Ectodermal cell (in vitro differentiated cells): Measurements from ENCODE around the gene CAMK2A. TPM values are rescaled to one million over a fixed set of nuclear protein-coding genes. Genes with fewer than 3 reads are reported as not detected.

Experiments
- H3K27ac ChIP-seq: 2 replicates; pipeline ENCODE4 v1.7.0; 2013; ENCODE audit warnings: mild to moderate bottlenecking, low read depth, low read length; ENCODE audit not compliant: insufficient read depth, poor library complexity, severe bottlenecking
- H3K27me3 ChIP-seq: 2 replicates; pipeline ENCODE4 v1.7.0; 2013; ENCODE audit warnings: mild to moderate bottlenecking, low read length; ENCODE audit not compliant: insufficient read depth, control insufficient read depth, poor library complexity, severe bottlenecking
- H3K36me3 ChIP-seq: one replicate; pipeline ENCODE4 v1.7.0; 2013; ENCODE audit warnings: low read length; ENCODE audit not compliant: control insufficient read depth, insufficient read depth
- H3K4me1 ChIP-seq: one replicate; pipeline ENCODE4 v1.7.0; 2013; ENCODE audit warnings: low read length; ENCODE audit not compliant: control insufficient read depth, insufficient read depth
- H3K4me3 ChIP-seq: 2 replicates; pipeline ENCODE4 v1.7.0; 2013; ENCODE audit warnings: low read depth, low read length, control low read depth; ENCODE audit not compliant: insufficient read depth
- H3K9me3 ChIP-seq: 2 replicates; pipeline ENCODE4 v1.7.0; 2013; ENCODE audit warnings: mild to moderate bottlenecking, low read length, moderate library complexity; ENCODE audit not compliant: control insufficient read depth
- WGBS, 2 experiments: methylation state at CpG; one replicate each; pipeline ENCODE4 v1.1.7; 2013; ENCODE audit warnings: missing lambda C conversion rate in 2 of 2; 5-methylcytosine and 5-hydroxymethylcytosine counted together
- polyA plus RNA-seq, 4 experiments: library from polyadenylated mRNA; stranded (reverse); fragments of 50-300 nt; gene quantifications; one replicate each; pipeline ENCODE4 v1.2.3, GENCODE V29; 2013

Gene CAMK2A
- 2.3 TPM for polyA plus RNA-seq (2013, experiment 1 of 4)
- 3.4 TPM for polyA plus RNA-seq (2013, experiment 2 of 4)
- polyA plus RNA-seq (2013, experiment 3 of 4): 2.9 TPM
- polyA plus RNA-seq (2013, experiment 4 of 4): 2.7 TPM

DNA sequence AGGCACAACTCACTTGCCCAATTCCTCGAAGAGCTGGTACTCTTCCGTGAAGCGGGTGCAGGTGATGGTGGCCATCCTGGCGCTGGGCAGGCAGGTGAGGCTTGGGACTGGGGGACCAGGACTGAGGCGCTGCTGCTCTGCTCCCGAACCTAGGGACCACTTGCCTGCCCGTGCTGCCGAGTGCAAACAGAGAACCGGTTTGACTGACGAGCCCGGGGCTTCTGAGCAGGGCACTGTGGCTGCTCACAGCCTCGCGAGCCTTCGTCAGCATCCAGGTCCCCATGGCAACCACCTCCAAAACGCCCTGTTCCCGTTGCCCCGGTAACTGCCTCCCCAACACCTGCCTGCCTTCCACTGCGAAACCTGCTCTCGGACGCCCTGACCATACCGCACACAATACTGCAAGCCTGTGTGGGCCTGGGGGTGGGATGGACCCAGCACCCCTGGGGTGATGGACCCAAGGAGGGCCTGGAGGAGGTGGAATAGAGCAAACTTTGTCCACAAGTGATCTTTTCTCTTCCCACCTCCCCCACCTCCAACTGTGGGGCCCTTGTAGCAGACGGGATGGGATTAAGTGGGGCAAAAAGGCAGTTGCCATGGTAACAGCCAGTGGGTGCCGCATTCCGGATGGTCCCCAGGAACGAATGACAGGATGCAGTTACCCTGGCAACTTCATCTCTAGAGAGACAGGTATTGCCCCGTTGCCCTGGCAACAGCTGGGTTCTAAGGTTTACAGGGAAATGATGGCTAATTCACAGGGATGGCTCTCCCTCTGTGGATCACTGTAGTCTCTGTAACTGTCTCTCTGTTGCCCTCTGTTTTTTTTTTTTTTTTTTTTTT, at the start of gene CAMK2A:
TSS of gene CAMK2A (minus strand) at position 223 of the 840 bp plus-strand sequence. CDS start at position 75, 148 bp downstream.
- Histone ChIP-seq H3K36me3 (no peaks in the 10 kb centered on the region), H3K27ac (peak within 1 kb of the TSS; percentile 54), H3K9me3 (no peaks in the 10 kb centered on the region), H3K4me3 (no peak within 1 kb of the TSS), H3K27me3 (no peaks in the 10 kb centered on the region), H3K4me1 (peaks cover 39% of the 10 kb centered on the region)
- 60% methylated on average over 26 of the region's 26 CpGs for WGBS, 2 experiments

DNA sequence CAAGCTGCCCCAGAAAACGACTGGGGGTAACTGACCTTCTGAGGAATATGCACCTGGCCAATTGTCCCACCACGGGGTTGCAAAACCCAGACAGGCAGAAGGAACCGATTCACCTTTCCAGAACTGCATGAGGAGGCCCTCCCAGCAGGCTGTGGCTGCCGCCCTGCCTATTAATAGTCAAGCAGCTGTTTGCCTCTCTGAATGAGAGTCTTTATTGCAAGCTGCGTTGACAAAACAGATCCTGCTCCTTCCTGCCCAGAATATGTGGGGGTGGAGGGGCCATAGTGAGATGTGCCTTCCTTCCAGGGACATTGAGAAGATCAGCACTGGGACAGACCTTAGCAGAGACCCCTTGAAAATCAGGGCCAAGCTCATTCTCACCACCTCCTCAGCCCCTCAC, 49.6 kb upstream of the CAMK2A start:
- Histone ChIP-seq H3K36me3 (no peaks in the 10 kb centered on the region), H3K27me3 (no peaks in the 10 kb centered on the region), H3K27ac (no peak overlapping the region), H3K9me3 (no peaks in the 10 kb centered on the region), H3K4me1 (no peaks in the 10 kb centered on the region), H3K4me3 (no peak overlapping the region)
- WGBS, 2 experiments: 77 to 78% methylated on average over 5 of the region's 5 CpGs

DNA sequence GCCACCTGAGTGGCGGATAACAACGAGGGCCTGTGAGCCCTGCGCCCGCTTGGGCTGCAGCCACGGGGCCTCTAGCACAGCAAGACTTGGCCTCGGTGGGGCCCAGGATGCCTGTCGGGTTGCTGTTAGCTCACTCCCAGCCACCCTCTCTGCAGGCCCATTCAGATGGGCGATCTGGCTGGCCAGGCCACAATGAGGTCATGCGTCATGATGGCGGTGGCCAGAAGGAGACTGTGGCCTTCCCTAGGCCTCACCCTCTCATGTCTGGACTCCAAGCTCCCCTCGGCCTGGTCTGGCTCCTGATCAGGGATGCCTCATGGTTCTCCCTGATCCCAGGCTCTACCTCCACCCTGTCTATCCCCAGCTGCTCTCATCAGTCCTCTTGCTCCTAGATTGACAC, 49.0 kb upstream of the CAMK2A start:
- H3K36me3 ChIP-seq: no peaks in the 10 kb centered on the region
- H3K9me3 ChIP-seq: no peaks in the 10 kb centered on the region
- no peak overlapping the region for H3K27ac ChIP-seq
- H3K4me1 ChIP-seq: no peaks in the 10 kb centered on the region
- H3K4me3 ChIP-seq: no peak overlapping the region
- no peaks in the 10 kb centered on the region for H3K27me3 ChIP-seq
- 94% methylated on average over 11 of the region's 11 CpGs for WGBS, 2 experiments

DNA sequence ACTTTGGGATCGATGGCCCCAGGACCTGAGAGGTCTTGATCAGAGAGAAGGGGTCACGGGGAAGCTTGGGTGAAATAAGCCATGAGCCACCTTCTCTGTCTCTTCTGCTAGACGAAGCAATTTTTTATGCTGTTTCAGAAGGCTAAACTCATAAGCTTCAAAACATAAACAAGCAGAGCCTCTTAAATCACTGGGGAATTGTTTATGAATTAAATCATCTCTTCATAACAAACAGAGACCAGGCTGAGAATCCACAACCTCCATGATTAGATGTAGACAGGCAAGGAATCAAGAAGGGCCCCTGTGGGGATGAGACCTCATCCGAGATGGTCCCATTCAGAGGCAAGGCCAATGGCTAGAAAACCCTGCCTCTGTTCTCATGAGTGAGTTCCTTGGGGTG, 46.2 kb upstream of the CAMK2A start:
- Histone ChIP-seq H3K4me1 (no peaks in the 10 kb centered on the region), H3K27ac (no peak overlapping the region), H3K4me3 (no peak overlapping the region), H3K36me3 (no peaks in the 10 kb centered on the region), H3K9me3 (no peaks in the 10 kb centered on the region), H3K27me3 (no peaks in the 10 kb centered on the region)
- WGBS, 2 experiments: 95% methylated on average over 3 to 4 of the region's 4 CpGs

DNA sequence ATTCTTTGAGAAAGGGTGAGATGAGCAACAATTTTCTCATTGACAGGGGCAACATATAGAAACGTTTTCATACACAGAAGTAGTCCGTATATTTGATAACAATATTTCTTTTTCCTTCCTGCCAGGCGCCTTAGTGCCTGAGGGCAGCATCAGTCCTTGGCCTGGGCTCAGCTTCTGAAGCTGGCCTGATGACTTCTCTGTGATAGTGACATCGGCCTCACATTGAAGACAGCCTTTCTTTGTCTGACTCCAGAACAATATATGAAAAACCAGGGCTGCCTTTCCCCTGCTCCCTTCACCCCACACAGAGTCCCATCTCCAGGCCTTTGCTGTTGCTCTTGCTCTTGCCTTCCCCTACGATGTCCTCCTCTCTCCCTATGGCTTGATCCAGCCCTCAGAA, 43.8 kb upstream of the CAMK2A start:
- no peaks in the 10 kb centered on the region for H3K36me3 ChIP-seq
- no peak overlapping the region for H3K4me3 ChIP-seq
- WGBS, 2 experiments: 90% methylated on average over 5 of the region's 5 CpGs
- H3K9me3 ChIP-seq: no peaks in the 10 kb centered on the region
- no peaks in the 10 kb centered on the region for H3K27me3 ChIP-seq
- H3K27ac ChIP-seq: no peak overlapping the region
- no peaks in the 10 kb centered on the region for H3K4me1 ChIP-seq

DNA sequence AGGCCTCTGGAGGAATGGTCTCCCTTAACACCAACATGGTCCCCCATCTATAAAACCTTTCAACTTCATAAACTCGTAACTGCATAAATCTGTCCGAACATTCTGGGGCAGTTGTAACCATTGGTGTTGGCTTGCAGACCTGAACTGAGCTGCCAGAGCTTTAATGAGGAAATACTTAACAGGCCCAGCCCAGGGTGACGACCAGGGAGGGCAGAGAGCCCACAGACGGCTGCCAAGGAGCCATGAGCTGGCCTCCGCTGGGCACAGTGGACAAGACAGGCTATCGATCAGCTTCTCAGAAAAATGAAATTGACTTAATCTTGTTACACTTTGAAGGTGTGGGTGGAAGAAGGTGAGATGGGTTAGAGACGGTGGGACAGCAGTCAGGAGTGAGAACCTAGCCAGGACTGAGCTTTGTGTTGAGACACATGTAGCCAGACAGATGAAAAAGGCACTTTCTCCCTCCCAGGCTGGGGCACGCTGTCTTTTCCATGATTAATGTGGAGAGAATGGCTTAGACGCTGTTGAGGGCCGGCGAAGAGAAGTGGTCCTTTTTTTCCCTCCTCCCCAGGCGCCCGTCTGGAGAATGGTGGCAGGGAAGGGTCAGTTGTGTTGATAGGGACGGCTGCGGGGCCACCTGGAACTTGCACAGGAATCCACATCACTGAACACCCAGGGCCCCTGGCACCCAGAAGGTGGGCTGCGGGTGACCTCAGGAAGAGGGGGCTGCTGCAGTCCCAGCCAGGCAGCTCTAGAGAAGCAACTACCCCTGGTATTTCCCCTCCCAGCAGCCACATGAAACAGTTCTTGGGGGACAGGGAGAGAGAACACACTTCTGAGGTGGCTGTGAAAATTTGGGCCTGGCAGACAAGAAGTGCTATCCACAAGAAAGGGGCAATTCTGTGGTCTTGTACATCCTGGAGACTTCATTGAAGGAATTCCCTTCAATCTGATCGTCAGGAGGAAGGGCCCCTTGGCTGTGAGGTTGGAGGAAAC, 40.6 kb upstream of the CAMK2A start:
- no peaks in the 10 kb centered on the region for H3K36me3 ChIP-seq

DNA sequence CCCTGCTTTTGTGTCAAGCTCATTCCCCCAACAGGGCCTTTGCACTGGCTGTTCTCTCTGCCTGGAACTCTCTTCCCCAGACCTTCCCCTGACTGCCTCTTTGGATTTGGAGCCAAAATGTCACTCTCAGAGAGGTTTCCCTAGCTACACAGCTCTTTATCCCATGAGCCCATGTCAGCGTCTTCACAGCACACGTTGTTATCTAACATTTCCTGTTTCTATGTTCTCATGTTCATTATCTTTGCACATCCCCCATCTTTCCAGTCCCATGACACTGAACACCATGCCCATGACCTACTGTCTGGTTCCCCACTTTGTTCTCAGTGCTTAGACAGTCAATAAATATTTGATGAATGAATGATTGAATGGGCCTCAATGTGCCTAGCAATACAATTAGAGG, 39.5 kb upstream of the CAMK2A start:
- no peaks in the 10 kb centered on the region for H3K9me3 ChIP-seq
- no peak overlapping the region for H3K4me3 ChIP-seq
- 93 to 95% methylated on average over 2 of the region's 2 CpGs for WGBS, 2 experiments
- H3K27ac ChIP-seq: no peak overlapping the region
- peaks cover 9% of the 10 kb centered on the region for H3K4me1 ChIP-seq
- H3K36me3 ChIP-seq: no peaks in the 10 kb centered on the region
- H3K27me3 ChIP-seq: no peaks in the 10 kb centered on the region

More for the DNA sequence above, 40.6 kb upstream of the CAMK2A start:
- WGBS, 2 experiments: 89 to 90% methylated on average over 15 to 16 of the region's 17 CpGs
- Histone ChIP-seq H3K4me3 (no peak overlapping the region), H3K27ac (no peak overlapping the region), H3K27me3 (no peaks in the 10 kb centered on the region), H3K4me1 (peaks cover 9% of the 10 kb centered on the region), H3K9me3 (no peaks in the 10 kb centered on the region)

DNA sequence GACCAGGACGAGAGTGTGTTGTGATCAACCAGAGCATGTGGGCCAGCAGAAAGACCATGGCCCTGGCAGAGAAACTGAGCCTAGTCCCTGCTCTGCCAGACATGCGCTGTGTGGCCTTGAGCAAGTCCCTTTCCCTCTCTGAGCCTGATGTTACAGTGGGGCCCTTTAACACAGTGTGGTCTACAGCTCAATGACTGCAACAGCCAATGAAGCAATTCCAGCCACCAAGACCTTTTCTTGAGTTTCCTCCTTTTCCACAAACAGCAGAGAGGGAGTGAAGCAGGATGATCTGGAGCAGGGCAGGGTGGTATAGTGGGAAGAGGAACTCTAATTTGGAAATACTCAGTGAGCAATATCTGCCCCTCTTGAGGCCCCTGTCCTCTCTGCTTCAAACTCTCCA, 38.9 kb upstream of the CAMK2A start:
- H3K27me3 ChIP-seq: no peaks in the 10 kb centered on the region
- 93 to 96% methylated on average over 2 of the region's 2 CpGs for WGBS, 2 experiments
- no peak overlapping the region for H3K27ac ChIP-seq
- H3K9me3 ChIP-seq: no peaks in the 10 kb centered on the region
- no peaks in the 10 kb centered on the region for H3K36me3 ChIP-seq
- H3K4me3 ChIP-seq: no peak overlapping the region
- H3K4me1 ChIP-seq: peaks cover 9% of the 10 kb centered on the region

DNA sequence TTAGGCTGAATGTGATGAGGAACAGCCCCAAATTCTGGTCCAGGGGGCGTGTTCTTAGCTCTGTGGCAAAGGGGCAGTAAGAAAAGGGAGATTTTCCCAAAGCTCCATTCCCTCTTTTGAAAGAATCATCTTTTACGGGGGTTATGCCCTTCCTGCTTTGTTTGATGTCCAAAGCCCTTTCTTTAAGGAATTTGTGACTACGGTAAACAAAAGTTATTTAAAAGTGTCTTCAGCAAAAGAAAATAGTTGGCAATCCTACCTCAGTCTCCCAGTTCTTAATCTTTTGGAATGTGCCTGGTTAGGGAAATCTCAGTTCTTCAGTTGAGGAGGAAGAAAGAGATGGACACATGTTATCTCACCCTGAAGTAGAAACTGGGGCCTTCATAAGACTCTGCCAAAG, 37.6 kb upstream of the CAMK2A start:
- Histone ChIP-seq H3K4me3 (no peak overlapping the region), H3K36me3 (no peaks in the 10 kb centered on the region), H3K27me3 (no peaks in the 10 kb centered on the region), H3K27ac (no peak overlapping the region), H3K4me1 (peaks cover 9% of the 10 kb centered on the region), H3K9me3 (no peaks in the 10 kb centered on the region)
- WGBS, 2 experiments: 69 to 79% methylated on average over 3 of the region's 3 CpGs

DNA sequence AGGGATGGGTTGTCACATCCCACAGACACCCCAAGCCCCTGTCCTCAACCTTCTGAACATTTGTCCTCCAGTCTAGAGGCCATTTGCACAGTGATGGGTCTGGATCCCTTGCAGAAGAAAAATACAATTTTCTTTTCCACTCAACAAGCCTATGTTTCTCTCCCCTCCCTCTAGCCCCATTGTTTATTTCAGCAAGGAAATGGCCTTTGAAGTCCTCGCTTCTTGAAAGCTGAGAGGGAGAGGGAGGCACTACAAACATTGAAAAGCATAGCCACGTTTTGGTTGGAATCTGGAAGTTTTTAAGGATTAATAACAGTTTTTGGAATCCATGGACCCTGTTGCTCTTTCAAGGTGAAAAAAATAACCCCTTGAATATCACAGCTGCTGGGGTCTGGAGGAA, 37.1 kb upstream of the CAMK2A start:
- peaks cover 9% of the 10 kb centered on the region for H3K4me1 ChIP-seq
- no peaks in the 10 kb centered on the region for H3K36me3 ChIP-seq
- H3K9me3 ChIP-seq: no peaks in the 10 kb centered on the region
- no peak overlapping the region for H3K4me3 ChIP-seq
- H3K27ac ChIP-seq: no peak overlapping the region
- no peaks in the 10 kb centered on the region for H3K27me3 ChIP-seq
- WGBS, 2 experiments: 50 to 54% methylated on average over 2 of the region's 2 CpGs
